Urinary bladder (tissue), 4 donors: ENCODE data around the gene PTPRN2. TPM values are rescaled to one million over a fixed set of nuclear protein-coding genes. Genes with fewer than 3 reads are reported as not detected.
A peak's percentile ranks its signal among the peaks of the same experiment; 100 is the strongest.

Source experiments
- DNase-seq: peaks from one replicate; pipeline ENCODE4 v3.0.0-alpha.2; 2015; ENCODE audit errors: extremely low spot score
- H3K27ac ChIP-seq: one replicate; pipeline ENCODE4 v1.5.1; 2013; ENCODE audit warnings: low read depth, mild to moderate bottlenecking, moderate library complexity
- H3K36me3 ChIP-seq: one replicate; pipeline ENCODE4 v1.6.1; 2013; ENCODE audit warnings: mild to moderate bottlenecking, moderate library complexity; ENCODE audit not compliant: insufficient read depth
- H3K4me1 ChIP-seq: one replicate; pipeline ENCODE4 v1.6.1; 2013; ENCODE audit warnings: mild to moderate bottlenecking, moderate library complexity; ENCODE audit not compliant: insufficient read depth
- H3K4me3 ChIP-seq: one replicate; pipeline ENCODE4 v1.5.1; 2013; ENCODE audit warnings: low read depth, low read length
- WGBS: extraction: QIAGEN DNeasy Blood & Tissue Kit; methylation state at CpG from one replicate; pipeline ENCODE4 v1.1.7; 2013; 5-methylcytosine and 5-hydroxymethylcytosine counted together
- polyA plus RNA-seq: library from polyadenylated mRNA; stranded (reverse); fragments of 200-250 nt; gene quantifications from one replicate; pipeline ENCODE4 v1.2.3, GENCODE V29; 2013
- total RNA-seq: library from RNA; depleted of rRNA; stranded (reverse); fragments of >200 nt; gene quantifications from one replicate; pipeline ENCODE4 v1.2.3, GENCODE V29; 2014
- donor health status: healthy with polysubstance abuse.
- donor health status: healthy.

The PTPRN2 gene
- total and polyA plus RNA-seq, 2 donors = 2.8 to 4.4 TPM

DNA sequence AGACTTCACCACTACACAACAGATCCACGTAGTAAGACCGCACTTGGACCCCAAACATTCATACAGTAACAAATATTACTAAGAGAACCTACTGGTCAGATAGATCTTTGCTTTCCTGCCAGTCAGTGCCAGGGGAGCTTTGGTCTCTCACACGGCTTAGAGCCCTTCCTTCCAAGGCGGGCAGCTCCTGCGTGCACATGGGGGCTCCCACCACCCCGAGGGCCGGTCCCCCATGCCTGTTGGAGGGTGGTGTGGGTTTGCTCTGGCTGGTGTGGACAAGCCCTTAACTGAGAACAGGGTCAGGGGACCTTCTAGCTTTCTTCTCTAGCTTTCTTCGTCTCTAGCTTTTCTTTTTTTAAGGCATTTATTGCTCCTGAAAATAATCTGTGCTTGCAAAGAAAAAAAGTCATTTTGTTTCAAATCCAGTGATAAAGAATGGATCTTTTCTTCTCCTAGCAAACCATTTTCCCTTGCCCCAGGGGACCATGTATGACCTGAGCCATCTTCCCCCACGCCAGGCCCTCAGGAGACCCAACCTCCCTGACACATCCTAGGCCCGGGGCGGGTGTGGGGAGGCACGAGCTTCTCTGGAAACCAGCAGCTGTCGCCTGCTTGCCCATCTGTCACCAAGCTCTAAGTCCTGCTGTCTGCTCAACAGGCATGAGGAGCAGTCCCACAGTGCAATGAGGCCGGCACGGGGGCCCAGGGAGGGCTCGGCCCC is 591.1 kb downstream of the PTPRN2 start:
- Histone ChIP-seq H3K27ac (no peak overlapping the region), H3K4me3 (no peak overlapping the region), H3K36me3 (no peaks in the 10 kb centered on the region), H3K4me1 (no peaks in the 10 kb centered on the region)
- 80% methylated on average over 16 of the region's 16 CpGs for WGBS
- DNase-seq = no peak

DNA sequence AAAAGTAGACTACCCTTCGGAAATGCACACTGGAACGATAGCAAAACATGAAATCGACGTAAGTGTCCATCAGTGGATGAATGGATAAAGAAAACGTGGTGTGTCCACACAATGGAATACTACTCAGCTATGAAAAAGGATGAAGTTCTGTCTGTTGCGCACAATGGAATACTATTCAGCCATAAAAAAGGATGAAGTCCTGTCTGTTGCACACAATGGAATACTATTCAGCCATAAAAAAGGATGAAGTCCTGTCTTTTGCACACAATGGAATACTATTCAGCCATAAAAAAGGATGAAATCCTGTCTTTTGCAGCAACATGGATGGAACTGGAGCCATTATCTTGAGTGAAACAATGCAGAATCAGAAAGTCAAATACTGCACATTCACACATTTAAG is 591.8 kb downstream of the PTPRN2 start:
- Histone ChIP-seq H3K27ac (no peak overlapping the region), H3K4me1 (no peaks in the 10 kb centered on the region), H3K4me3 (no peak overlapping the region), H3K36me3 (no peaks in the 10 kb centered on the region)
- WGBS = 97% methylated on average over 6 of the region's 6 CpGs
- DNase-seq = no peak

DNA sequence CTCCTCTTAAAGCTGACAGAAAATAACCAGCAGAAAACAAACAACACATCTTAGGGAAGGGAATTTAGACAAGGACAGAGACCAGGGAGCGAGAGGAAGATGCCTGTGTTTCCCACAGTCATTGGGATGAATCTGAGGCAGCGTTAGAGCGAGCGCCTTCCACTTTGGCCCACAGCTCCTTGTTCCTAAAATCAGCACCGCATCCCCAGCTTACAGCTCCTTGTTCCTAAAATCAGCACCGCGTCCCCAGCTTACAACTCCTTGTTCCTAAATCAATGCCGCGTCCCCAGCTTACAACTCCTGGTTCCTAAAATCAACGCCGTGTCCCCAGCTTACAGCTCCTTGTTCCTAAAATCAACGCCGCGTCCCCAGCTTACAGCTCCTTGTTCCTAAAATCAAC is 593.3 kb downstream of the PTPRN2 start:
- no peak overlapping the region for H3K4me3 ChIP-seq
- H3K36me3 ChIP-seq = no peaks in the 10 kb centered on the region
- no peak for DNase-seq
- H3K27ac ChIP-seq = no peak overlapping the region
- no peaks in the 10 kb centered on the region for H3K4me1 ChIP-seq
- WGBS = 79% methylated on average over 14 of the region's 14 CpGs

DNA sequence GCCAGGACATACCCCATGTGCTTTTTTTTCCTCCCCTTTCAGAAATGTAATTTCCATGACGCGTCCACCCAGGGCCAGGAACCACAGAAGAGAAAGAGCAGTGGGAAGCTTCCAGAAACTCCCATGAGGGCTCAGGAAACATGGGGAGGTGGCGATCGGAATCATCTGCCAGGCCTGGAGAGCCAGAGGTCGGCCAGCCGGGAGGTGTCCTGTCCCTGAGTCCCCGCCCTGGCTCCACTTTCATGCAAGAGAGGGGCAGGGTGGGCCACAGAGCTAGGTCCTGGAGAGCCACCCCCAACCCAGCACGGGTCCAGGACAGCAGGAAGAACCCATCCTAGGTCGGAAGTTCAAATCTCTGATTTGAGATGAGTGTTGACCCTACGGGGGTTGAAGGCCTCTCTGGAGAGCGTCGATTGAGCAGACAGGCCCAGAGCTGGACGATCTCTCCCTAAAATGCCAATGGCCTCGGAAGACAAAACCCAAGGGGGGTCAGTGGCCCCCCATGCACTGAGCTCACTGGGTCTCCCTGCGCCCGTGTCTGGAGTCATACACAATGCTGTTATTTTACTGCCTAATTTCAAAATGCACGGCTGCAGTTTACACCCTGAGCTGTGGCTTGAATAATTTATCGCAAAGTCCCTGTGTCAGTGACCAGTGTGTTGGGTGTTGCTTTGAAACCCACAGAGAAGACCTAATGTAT is 594.1 kb downstream of the PTPRN2 start:
- H3K36me3 ChIP-seq = no peaks in the 10 kb centered on the region
- no peaks in the 10 kb centered on the region for H3K4me1 ChIP-seq
- 83% methylated on average over 18 of the region's 18 CpGs for WGBS
- H3K4me3 ChIP-seq = no peak overlapping the region
- no peak for DNase-seq
- no peak overlapping the region for H3K27ac ChIP-seq

DNA sequence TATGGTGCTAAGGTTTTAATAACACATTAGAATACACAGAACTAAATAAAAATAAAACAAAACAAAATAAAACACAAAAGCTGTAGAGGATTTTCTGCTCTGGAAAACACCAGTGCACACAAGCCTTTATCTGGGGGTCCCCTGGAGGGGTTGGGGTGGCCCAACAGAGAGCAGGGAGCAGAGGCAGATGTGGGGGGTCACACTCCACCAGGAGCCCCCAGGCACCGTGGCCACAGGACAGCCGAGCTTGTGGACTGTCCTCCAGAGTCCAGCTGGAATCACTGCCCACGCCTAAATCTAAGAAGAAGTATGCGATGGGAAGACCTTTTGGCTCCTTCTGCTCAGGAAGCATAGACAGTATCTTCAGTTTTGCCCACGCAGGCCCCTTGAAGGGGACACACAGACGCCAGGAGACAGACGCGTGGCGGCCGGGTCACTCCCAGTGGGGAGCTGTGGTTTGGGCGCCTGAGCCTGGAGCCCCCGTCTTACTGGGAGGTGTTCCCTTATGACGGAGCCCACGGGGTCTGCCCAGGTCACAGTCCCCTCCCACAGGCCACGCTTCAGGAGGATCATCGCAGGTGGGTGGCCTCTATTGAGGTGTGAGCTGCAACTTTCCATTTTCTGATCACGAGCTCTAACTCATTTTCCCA is 595.0 kb downstream of the PTPRN2 start:
- Histone ChIP-seq H3K36me3 (no peaks in the 10 kb centered on the region), H3K4me1 (no peaks in the 10 kb centered on the region), H3K27ac (no peak overlapping the region), H3K4me3 (no peak overlapping the region)
- DNase-seq = no peak
- WGBS = 86% methylated on average over 17 of the region's 17 CpGs

DNA sequence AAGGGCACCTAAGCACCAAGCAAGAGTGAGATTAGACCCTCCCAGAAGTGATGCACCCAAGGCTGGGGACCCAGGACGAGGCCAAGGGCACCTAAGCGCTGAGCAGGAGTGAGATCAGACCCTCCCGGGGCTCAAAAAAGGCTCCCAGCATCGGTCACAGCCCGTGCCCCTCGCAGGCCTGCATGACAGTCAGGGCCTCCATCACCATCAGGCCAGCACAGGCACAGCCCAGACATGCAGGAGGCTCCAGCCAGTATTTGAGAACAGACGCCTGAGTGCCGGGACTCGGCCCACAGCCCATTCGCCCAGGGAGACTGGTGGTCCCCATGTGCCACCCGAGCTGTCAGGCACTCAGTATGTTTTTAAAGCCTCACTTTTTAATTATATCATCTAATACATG is 595.9 kb downstream of the PTPRN2 start:
- 90% methylated on average over 11 of the region's 11 CpGs for WGBS
- DNase-seq = no peak
- Histone ChIP-seq H3K4me3 (no peak overlapping the region), H3K27ac (no peak overlapping the region), H3K4me1 (no peaks in the 10 kb centered on the region), H3K36me3 (no peaks in the 10 kb centered on the region)

DNA sequence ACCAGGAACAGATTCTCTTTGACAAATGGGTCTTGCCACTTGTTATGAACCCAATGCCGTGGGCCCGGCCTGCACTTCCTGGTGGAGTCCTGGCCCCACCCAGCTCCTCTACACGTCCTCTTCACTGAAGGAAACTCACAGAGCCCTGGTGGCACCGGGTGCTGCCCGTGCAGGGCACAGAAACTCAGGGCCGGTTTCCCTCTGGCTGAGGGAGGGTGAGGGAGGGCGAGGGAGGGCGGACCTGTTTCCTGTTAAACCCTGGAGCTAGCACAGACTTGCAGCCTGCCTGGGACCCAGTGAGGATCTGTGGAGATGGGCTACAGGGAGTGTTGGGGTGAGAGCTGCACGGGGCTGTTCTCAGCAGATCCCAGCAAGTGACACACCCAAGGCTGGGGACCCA is 596.3 kb downstream of the PTPRN2 start:
- no peak for DNase-seq
- H3K4me3 ChIP-seq = no peak overlapping the region
- no peaks in the 10 kb centered on the region for H3K4me1 ChIP-seq
- H3K36me3 ChIP-seq = no peaks in the 10 kb centered on the region
- no peak overlapping the region for H3K27ac ChIP-seq
- WGBS = 61% methylated on average over 9 of the region's 9 CpGs

DNA sequence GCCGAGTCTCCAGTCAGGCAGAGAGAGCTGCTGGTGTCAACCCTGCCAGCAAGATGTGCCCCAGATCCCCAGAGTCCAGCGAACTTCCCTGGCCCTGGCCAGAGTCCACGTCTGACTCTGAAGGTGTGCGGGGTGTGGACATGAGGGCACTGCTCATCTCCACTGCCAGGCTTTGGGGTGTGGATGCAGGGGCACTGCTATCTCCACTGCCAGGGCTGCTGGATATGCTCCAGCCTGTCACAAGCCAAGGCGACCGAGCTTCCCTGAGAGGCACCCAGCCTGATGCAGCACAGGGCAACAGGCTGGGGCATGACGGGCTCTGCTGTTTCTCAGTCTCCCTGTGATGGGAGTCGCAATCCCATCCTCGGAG is 596.8 kb downstream of the PTPRN2 start:
- Histone ChIP-seq H3K4me1 (no peaks in the 10 kb centered on the region), H3K4me3 (no peak overlapping the region), H3K36me3 (no peaks in the 10 kb centered on the region), H3K27ac (peak overlapping the region; percentile 19)
- DNase-seq = no peak
- 56% methylated on average over 9 of the region's 9 CpGs for WGBS

DNA sequence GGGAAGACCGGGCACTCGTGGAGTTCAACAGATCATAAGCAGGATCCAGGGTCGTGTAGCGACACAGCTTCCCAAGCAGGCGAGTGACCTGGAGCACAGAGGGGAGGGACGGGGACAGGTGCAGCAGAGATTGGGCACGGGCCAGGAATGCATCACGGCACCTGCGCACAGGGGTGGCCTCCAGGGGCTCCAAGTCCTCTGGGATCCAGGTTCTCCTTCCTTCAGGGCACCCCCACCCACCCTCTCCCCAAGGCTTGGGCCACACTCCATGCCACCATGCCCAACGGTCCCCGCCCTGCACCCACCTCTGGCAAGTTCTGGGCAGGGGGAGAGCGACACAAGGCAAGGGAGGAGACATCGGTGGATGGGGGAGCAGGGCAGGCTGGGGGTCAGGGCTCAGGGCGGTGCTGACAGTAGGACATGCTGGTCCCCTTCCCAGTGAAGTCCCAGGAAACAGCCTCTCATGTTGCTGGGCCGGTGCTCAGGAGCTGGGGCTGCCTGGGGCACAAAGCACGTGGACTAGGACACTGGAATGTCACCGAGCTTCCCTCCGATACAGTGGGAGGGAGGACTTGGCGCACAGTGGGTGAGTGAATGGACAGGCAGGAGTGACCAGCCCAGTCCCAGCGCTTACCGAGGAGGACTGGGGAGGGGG is 597.3 kb downstream of the PTPRN2 start:
- H3K27ac ChIP-seq = peak overlapping the region; percentile 19
- WGBS = 75% methylated on average over 21 of the region's 21 CpGs
- no peaks in the 10 kb centered on the region for H3K4me1 ChIP-seq
- no peaks in the 10 kb centered on the region for H3K36me3 ChIP-seq
- no peak for DNase-seq
- H3K4me3 ChIP-seq = no peak overlapping the region

DNA sequence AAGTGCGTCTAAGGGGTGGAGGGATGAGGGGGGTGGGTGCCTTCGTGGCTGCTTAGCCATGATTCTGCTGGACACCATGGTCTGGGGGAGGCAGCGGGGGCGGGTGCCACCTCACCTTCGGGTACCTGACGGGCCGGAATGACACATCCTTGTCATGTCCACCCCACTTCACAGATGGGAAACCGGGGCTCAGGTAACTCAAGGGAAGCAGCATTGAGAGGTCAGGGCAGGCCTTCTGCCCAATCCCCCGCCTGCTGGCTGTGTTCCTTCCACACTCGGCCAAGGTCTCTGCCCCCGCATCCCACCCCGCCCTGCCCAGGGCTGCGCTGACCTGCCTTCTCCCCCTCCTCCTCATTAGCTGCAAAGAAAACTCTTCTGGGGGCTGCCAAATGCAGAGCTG is 598.0 kb downstream of the PTPRN2 start:
- Histone ChIP-seq H3K4me3 (no peak overlapping the region), H3K4me1 (no peaks in the 10 kb centered on the region), H3K36me3 (no peaks in the 10 kb centered on the region), H3K27ac (no peak overlapping the region)
- WGBS = 74% methylated on average over 13 of the region's 13 CpGs
- DNase-seq = no peak

DNA sequence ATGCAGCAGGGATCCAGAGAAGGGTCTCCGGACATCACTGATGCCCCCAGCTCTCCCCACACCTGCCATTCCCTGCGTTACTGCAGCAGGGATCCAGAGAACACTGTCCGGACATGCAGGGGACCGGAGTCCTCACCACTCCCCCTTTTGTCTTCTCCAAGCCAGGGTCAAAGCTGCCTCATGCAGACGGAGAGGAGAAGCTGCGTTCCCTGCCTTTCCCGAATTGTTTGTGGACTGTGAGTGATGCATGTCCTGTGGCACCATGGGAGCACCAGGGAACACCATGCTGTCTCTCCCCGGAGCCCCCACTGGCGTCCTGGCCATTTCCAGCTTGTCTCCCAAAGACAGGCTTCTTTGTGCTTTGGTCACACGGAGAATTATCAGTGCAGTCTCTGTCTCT is 599.7 kb downstream of the PTPRN2 start:
- H3K27ac ChIP-seq = no peak overlapping the region
- WGBS = 68% methylated on average over 10 of the region's 10 CpGs
- H3K36me3 ChIP-seq = no peaks in the 10 kb centered on the region
- no peak overlapping the region for H3K4me3 ChIP-seq
- no peaks in the 10 kb centered on the region for H3K4me1 ChIP-seq
- DNase-seq = no peak

DNA sequence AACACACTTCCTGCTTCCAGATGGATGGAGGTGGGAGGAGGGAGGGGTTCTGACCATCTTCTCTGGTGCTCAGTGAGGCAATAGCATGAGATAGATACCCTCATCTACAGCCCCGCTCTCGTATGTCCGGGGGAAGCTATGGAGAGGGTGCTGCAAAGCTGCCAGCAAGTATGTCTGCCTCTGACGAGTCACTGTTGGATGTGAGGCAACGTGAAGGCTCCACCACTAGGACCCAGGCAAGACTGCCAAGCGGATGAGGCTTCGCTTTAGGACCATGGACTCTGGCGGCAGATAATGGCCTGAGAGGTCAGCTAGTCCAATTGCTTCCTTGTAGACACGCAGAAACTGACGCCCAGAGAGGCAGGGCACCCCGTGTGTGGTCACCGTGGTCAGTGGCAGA is 601.6 kb downstream of the PTPRN2 start:
- DNase-seq = no peak

DNA sequence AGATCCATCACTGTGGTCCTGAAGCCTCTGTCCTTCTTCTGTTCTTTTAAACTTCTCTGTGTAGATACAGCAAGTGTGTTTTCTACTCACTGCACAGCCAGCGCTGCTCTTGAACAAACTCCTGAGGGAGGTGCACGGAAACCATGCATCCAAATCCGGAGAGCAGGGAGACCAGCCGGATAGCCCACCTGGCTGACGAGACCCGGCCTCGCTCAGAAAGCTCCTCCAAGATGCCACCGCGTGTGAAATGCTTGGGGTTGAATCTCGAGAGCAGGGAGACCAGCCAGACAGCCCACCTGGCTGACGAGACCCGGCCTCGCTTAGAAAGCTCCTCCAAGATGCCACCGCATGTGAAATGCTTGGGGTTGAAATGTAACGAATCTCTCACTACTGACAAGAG is 602.0 kb downstream of the PTPRN2 start:
- whole genome bisulfite sequencing = 85% methylated on average over 15 of the region's 15 CpGs

More for the DNA sequence above, 601.6 kb downstream of the PTPRN2 start:
- no peaks in the 10 kb centered on the region for H3K4me1 ChIP-seq
- no peaks in the 10 kb centered on the region for H3K36me3 ChIP-seq
- WGBS = 82% methylated on average over 12 of the region's 12 CpGs
- no peak overlapping the region for H3K27ac ChIP-seq
- no peak overlapping the region for H3K4me3 ChIP-seq

More for the DNA sequence above, 602.0 kb downstream of the PTPRN2 start:
- no peak overlapping the region for H3K27ac ChIP-seq
- H3K4me1 ChIP-seq = no peaks in the 10 kb centered on the region
- no peaks in the 10 kb centered on the region for H3K36me3 ChIP-seq
- DNase-seq = no peak
- H3K4me3 ChIP-seq = no peak overlapping the region
